Stimulated activated CD4-positive, alpha-beta T cell treated with anti-CD3 and anti-CD28 coated beads, Interleukin-1b, Interleukin-23, amount 100 ng/mL, for 1 hour (primary cell): ENCODE measurements around the gene ARL6IP4.

Experiments used
- DNase-seq, 2 donors: peaks; one replicate each; pipeline ENCODE4 v3.0.0-alpha.2; 2020; ENCODE audit warnings: low read depth in 2 of 2

The ARL6IP4 gene

GRCh38 chr12:122990961-122991622 lies 10.6 kb downstream of the ARL6IP4 start:
- DNase-seq, result no peak

- no peak for DNase-seq
These were observed 11.3 kb downstream of the ARL6IP4 start for GRCh38 chr12:122991623-122992275.

- DNase-seq, result no peak
These were observed 11.9 kb downstream of the ARL6IP4 start for GRCh38 chr12:122992386-122992785.

- DNase-seq, result no peak
These were observed 13.7 kb downstream of the ARL6IP4 start for GRCh38 chr12:122994140-122994675.

- DNase-seq, result no peak
These were observed 14.5 kb downstream of the ARL6IP4 start for GRCh38 chr12:122994781-122995502.

- no peak for DNase-seq
These were observed 15.2 kb downstream of the ARL6IP4 start for GRCh38 chr12:122995503-122996187.

- DNase-seq, result no peak
These were observed 15.7 kb downstream of the ARL6IP4 start for GRCh38 chr12:122996188-122996601.

- DNase-seq, result no peak
These were observed 16.3 kb downstream of the ARL6IP4 start for GRCh38 chr12:122996621-122997342.

GRCh38 chr12:122997343-122998250 lies 17.1 kb downstream of the ARL6IP4 start:
- no peak for DNase-seq

GRCh38 chr12:122998316-122998715 lies 17.8 kb downstream of the ARL6IP4 start:
- no peak for DNase-seq

GRCh38 chr12:122999196-122999946 lies 18.9 kb downstream of the ARL6IP4 start:
- no peak for DNase-seq

- no peak for DNase-seq
These were observed 19.5 kb downstream of the ARL6IP4 start for GRCh38 chr12:122999986-123000420.

- no peak for DNase-seq
These were observed 20.1 kb downstream of the ARL6IP4 start for GRCh38 chr12:123000578-123000977.

GRCh38 chr12:123001464-123001863 lies 21.0 kb downstream of the ARL6IP4 start:
- no peak for DNase-seq

GRCh38 chr12:123003257-123003656 lies 22.8 kb downstream of the ARL6IP4 start:
- no peak for DNase-seq

GRCh38 chr12:123004287-123004686 lies 23.8 kb downstream of the ARL6IP4 start:
- DNase-seq, result no peak

- no peak for DNase-seq
These were observed 24.7 kb downstream of the ARL6IP4 start for GRCh38 chr12:123005081-123005626.

GRCh38 chr12:123006977-123007376 lies 26.5 kb downstream of the ARL6IP4 start:
- DNase-seq, result no peak

GRCh38 chr12:123010110-123010509 lies 29.6 kb downstream of the ARL6IP4 start:
- DNase-seq, result no peak
